Astrocyte (in vitro differentiated cells and primary cell): ENCODE measurements around the gene RIPOR3. TPM values are rescaled to one million over a fixed set of nuclear protein-coding genes. Genes with fewer than 3 reads are reported as not detected.

Source experiments
- DNase-seq: peaks from one replicate; pipeline ENCODE4 v3.0.0-alpha.2; 2010; ENCODE audit warnings: low read depth
- FAIRE-seq: peaks from 2 replicates; lab custom pipeline; 2011; peaks lifted over from hg19 to GRCh38; lab: Jason Lieb, UNC
- H2AFZ ChIP-seq: 2 replicates; pipeline ENCODE4 v1.6.0; 2012; ENCODE audit warnings: low read depth, low read length, inconsistent platforms
- H3K27ac ChIP-seq: 2 replicates; pipeline ENCODE4 v1.5.1; 2011; ENCODE audit warnings: low read depth, low read length, inconsistent platforms
- H3K27me3 ChIP-seq: 2 replicates; pipeline ENCODE4 v1.6.0; 2011; ENCODE audit warnings: low read length, inconsistent platforms; ENCODE audit not compliant: insufficient read depth
- H3K36me3 ChIP-seq: 2 replicates; pipeline ENCODE4 v1.5.1; 2011; ENCODE audit warnings: low read length, inconsistent platforms; ENCODE audit not compliant: insufficient read depth
- H3K4me1 ChIP-seq: 2 replicates; pipeline ENCODE4 v1.5.1; 2011; ENCODE audit warnings: low read length, inconsistent platforms; ENCODE audit not compliant: insufficient read depth
- H3K4me2 ChIP-seq: 2 replicates; pipeline ENCODE4 v1.6.0; 2012; ENCODE audit warnings: low read length, inconsistent platforms
- H3K4me3 ChIP-seq: 2 replicates; pipeline ENCODE4 v1.5.1; 2011; ENCODE audit warnings: low read depth, mild to moderate bottlenecking, low read length, inconsistent platforms; ENCODE audit not compliant: insufficient read depth
- H3K79me2 ChIP-seq: 2 replicates; pipeline ENCODE4 v1.6.0; 2012; ENCODE audit warnings: mild to moderate bottlenecking, low read length, inconsistent platforms; ENCODE audit not compliant: insufficient read depth
- H3K9ac ChIP-seq: 2 replicates; pipeline ENCODE4 v1.6.0; 2012; ENCODE audit warnings: mild to moderate bottlenecking, low read length, inconsistent platforms
- H3K9me3 ChIP-seq: 2 replicates; pipeline ENCODE4 v1.5.1; 2012; ENCODE audit warnings: low read depth, mild to moderate bottlenecking, low read length, inconsistent platforms; ENCODE audit not compliant: insufficient read depth
- H4K20me1 ChIP-seq: 2 replicates; pipeline ENCODE4 v1.6.0; 2012; ENCODE audit warnings: low read length, inconsistent platforms; ENCODE audit not compliant: insufficient read depth
- H3K27ac Mint-ChIP-seq: one replicate; pipeline ENCODE4 v1.8.0; 2021; ENCODE audit warnings: mild to moderate bottlenecking, mixed read lengths; ENCODE audit not compliant: unreplicated experiment
- H3K27me3 Mint-ChIP-seq: one replicate; pipeline ENCODE4 v1.8.0; 2021; ENCODE audit warnings: low read depth, mixed read lengths; ENCODE audit not compliant: unreplicated experiment
- H3K36me3 Mint-ChIP-seq: one replicate; pipeline ENCODE4 v1.8.0; 2021; ENCODE audit warnings: low read depth, mixed read lengths; ENCODE audit not compliant: unreplicated experiment
- H3K4me1 Mint-ChIP-seq: one replicate; pipeline ENCODE4 v1.8.0; 2021; ENCODE audit warnings: low read depth, mixed read lengths; ENCODE audit not compliant: unreplicated experiment
- H3K4me3 Mint-ChIP-seq: one replicate; pipeline ENCODE4 v1.8.0; 2021; ENCODE audit warnings: mild to moderate bottlenecking, moderate library complexity, mixed read lengths; ENCODE audit not compliant: unreplicated experiment
- H3K9me3 Mint-ChIP-seq: one replicate; pipeline ENCODE4 v1.8.0; 2021; ENCODE audit warnings: mild to moderate bottlenecking, mixed read lengths; ENCODE audit not compliant: unreplicated experiment
- EZH2 ChIP-seq: IDR thresholded peaks from 2 replicates; pipeline ENCODE4 v1.6.1; 2012; ENCODE audit warnings: mild to moderate bottlenecking, low read length, inconsistent platforms; ENCODE audit not compliant: insufficient read depth
- total RNA-seq: library from RNA; stranded (reverse); gene quantifications from 2 replicates; pipeline ENCODE4 v1.2.1, GENCODE V29; 2021
- TF ChIP-seq, protein P1 (sequence below): IDR thresholded peaks from 2 replicates; pipeline ENCODE4 v1.5.1; 2011; ENCODE audit warnings: low read depth, mild to moderate bottlenecking, inconsistent platforms, low read length, moderate library complexity; ENCODE audit not compliant: insufficient read depth

The RIPOR3 gene
- total RNA-seq, 1 donor from 2014 or later: 0.39 TPM

DNA sequence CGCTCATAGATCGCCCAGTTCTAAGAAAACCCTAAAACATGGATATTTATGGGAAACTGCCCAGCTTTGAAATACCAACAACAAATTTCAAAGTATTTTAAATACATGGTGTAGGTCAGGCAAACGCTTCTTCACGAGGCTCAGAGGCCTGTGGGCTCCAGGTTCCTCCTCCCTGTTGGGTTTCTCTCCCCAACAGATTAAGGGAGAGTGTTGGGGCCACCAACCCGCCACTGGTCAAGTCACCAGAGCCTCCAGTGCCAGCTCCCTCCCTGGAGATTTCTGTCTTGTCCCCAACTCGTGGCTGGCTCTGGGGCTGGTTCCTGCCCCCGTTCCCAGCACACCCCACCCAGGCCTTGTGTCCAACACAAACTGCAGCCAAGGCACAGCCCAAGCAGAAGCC lies 93.3 kb downstream of the RIPOR3 start:
- no peak overlapping the region for H3K27ac Mint-ChIP-seq
- no peak for FAIRE-seq

DNA sequence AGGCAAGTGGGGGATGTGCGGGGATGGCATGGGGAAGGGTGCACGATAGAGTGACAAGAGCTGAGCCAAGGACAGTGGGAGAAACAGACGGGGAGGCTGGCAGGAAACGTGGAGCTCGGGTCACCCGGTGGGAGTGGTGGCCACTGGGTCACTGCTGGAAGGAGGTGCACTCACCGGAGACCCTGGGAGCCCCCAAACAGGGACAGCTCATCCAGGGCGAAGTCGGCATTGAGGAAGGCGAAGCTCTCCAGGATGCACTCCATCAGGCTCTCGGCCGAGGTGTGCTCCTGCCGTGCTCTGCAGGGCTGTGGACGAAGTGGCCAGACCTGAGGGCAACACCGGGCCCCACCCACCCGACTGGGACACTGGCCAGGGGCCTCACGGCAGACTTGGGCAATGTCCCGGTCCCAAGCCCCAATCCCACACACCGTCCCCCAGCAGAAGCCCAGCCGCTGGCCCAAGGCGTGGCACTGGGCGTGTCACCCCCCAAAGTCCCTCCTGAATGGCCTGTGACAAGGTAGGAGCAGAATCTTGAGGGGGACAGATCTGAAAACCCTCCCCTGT lies 93.9 kb downstream of the RIPOR3 start:
- Mint-ChIP-seq H3K4me3 (no peak overlapping the region), H3K27me3 (peaks cover 8% of the 10 kb centered on the region), H3K9me3 (no peaks in the 10 kb centered on the region), H3K4me1 (peaks cover 6% of the 10 kb centered on the region), H3K36me3 (peaks cover 2% of the 10 kb centered on the region), H3K27ac (no peak overlapping the region)
- H2AFZ ChIP-seq: no peak overlapping the region
- no peak overlapping the region for H3K9ac ChIP-seq
- FAIRE-seq: no peak
- peaks cover 18% of the 10 kb centered on the region for H4K20me1 ChIP-seq
- DNase-seq: no peak
- no peaks in the 10 kb centered on the region for H3K79me2 ChIP-seq
- H3K4me2 ChIP-seq: no peak overlapping the region
- H3K4me1 ChIP-seq: peaks cover 8% of the 10 kb centered on the region
- H3K4me3 ChIP-seq: no peak overlapping the region
- no peaks in the 10 kb centered on the region for H3K27me3 ChIP-seq
- peaks cover 2% of the 10 kb centered on the region for H3K36me3 ChIP-seq
- TF ChIP-seq, protein P1, sequence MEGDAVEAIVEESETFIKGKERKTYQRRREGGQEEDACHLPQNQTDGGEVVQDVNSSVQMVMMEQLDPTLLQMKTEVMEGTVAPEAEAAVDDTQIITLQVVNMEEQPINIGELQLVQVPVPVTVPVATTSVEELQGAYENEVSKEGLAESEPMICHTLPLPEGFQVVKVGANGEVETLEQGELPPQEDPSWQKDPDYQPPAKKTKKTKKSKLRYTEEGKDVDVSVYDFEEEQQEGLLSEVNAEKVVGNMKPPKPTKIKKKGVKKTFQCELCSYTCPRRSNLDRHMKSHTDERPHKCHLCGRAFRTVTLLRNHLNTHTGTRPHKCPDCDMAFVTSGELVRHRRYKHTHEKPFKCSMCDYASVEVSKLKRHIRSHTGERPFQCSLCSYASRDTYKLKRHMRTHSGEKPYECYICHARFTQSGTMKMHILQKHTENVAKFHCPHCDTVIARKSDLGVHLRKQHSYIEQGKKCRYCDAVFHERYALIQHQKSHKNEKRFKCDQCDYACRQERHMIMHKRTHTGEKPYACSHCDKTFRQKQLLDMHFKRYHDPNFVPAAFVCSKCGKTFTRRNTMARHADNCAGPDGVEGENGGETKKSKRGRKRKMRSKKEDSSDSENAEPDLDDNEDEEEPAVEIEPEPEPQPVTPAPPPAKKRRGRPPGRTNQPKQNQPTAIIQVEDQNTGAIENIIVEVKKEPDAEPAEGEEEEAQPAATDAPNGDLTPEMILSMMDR: no peak
- TF ChIP-seq EZH2: no peak
- H3K9me3 ChIP-seq: no peaks in the 10 kb centered on the region
- no peak overlapping the region for H3K27ac ChIP-seq

More for the DNA sequence above, 93.3 kb downstream of the RIPOR3 start:
- TF ChIP-seq, protein P1: no peak
- no peak for TF ChIP-seq EZH2
- H3K4me1 ChIP-seq: peaks cover 8% of the 10 kb centered on the region
- Mint-ChIP-seq H3K4me1 (peaks cover 6% of the 10 kb centered on the region), H3K4me3 (no peak overlapping the region), H3K36me3 (peaks cover 2% of the 10 kb centered on the region), H3K27me3 (peaks cover 8% of the 10 kb centered on the region), H3K9me3 (no peaks in the 10 kb centered on the region)
- H3K4me2 ChIP-seq: no peak overlapping the region
- no peak for DNase-seq
- no peak overlapping the region for H2AFZ ChIP-seq
- no peak overlapping the region for H3K9ac ChIP-seq
- no peak overlapping the region for H3K4me3 ChIP-seq
- peaks cover 13% of the 10 kb centered on the region for H4K20me1 ChIP-seq
- no peaks in the 10 kb centered on the region for H3K79me2 ChIP-seq
- no peaks in the 10 kb centered on the region for H3K27me3 ChIP-seq
- no peaks in the 10 kb centered on the region for H3K9me3 ChIP-seq
- no peak overlapping the region for H3K27ac ChIP-seq
- no peaks in the 10 kb centered on the region for H3K36me3 ChIP-seq

DNA sequence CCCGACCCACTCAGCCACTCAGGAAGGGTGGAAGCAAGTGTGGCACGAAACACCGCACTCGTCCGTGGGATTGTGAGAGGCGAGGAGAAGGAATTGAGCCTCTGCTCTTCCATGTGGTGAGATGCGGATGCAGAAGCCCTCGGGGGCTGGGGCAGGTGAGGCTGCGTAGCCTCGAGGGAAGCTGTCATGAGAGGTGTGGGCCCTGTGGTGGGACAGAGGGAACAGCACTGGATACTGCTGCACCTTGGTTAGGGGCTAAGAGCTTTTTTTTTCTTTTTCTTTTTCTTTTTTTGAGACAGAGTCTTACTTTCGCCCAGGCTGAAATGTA lies 94.7 kb downstream of the RIPOR3 start:
- peaks cover 8% of the 10 kb centered on the region for H3K4me1 ChIP-seq
- H4K20me1 ChIP-seq: peaks cover 25% of the 10 kb centered on the region
- H3K79me2 ChIP-seq: no peaks in the 10 kb centered on the region
- TF ChIP-seq EZH2: no peak
- TF ChIP-seq, protein P1: no peak
- FAIRE-seq (no peak), DNase-seq (no peak)
- H3K36me3 ChIP-seq: peaks cover 2% of the 10 kb centered on the region
- peaks cover 5% of the 10 kb centered on the region for H3K36me3 Mint-ChIP-seq
- H3K27me3 ChIP-seq: no peaks in the 10 kb centered on the region
- no peak overlapping the region for H3K4me3 ChIP-seq
- H3K9me3 ChIP-seq: no peaks in the 10 kb centered on the region
- no peak overlapping the region for H3K4me2 ChIP-seq
- H3K9me3 Mint-ChIP-seq: no peaks in the 10 kb centered on the region
- no peak overlapping the region for H3K27ac ChIP-seq
- peaks cover 6% of the 10 kb centered on the region for H3K4me1 Mint-ChIP-seq
- H3K27ac Mint-ChIP-seq: no peak overlapping the region
- peaks cover 8% of the 10 kb centered on the region for H3K27me3 Mint-ChIP-seq
- no peak overlapping the region for H2AFZ ChIP-seq
- no peak overlapping the region for H3K9ac ChIP-seq
- H3K4me3 Mint-ChIP-seq: no peak overlapping the region
